ENCODE results near the gene FOXP1. TPM values are rescaled to one million over a fixed set of nuclear protein-coding genes. Genes with fewer than 3 reads are reported as not detected.

FOXP1 gene
- total RNA-seq, 1 donor from 2014 or later: 107 TPM

- DNase-seq (ENCODE audit: low read depth) (no peak), FAIRE-seq (no peak)
- no peaks in the 10 kb centered on the region for H3K9me3 ChIP-seq (ENCODE audit: insufficient read depth, low read depth, low read length)
- Mint-ChIP-seq H3K4me1 (ENCODE audit: low read depth, unreplicated experiment) (peaks cover 53% of the 10 kb centered on the region), H3K4me3 (ENCODE audit: unreplicated experiment) (peak overlapping the region; percentile 81), H3K27me3 (ENCODE audit: low read depth, unreplicated experiment) (no peaks in the 10 kb centered on the region), H3K36me3 (ENCODE audit: low read depth, unreplicated experiment) (no peaks in the 10 kb centered on the region), H3K9me3 (ENCODE audit: unreplicated experiment) (no peaks in the 10 kb centered on the region), H3K27ac (ENCODE audit: unreplicated experiment) (peak overlapping the region; percentile 93)
- peak overlapping the region; percentile 88 for H3K4me2 ChIP-seq (ENCODE audit: low read length)
- peak overlapping the region; percentile 92 for H3K27ac ChIP-seq (ENCODE audit: low read depth, low read length)
- H3K9ac ChIP-seq (ENCODE audit: low read length): peak overlapping the region; percentile 92
- H4K20me1 ChIP-seq (ENCODE audit: insufficient read depth, low read length): peaks cover 2% of the 10 kb centered on the region
- no peaks in the 10 kb centered on the region for H3K36me3 ChIP-seq (ENCODE audit: insufficient read depth, low read length)
- peak overlapping the region; percentile 69 for H3K4me3 ChIP-seq (ENCODE audit: insufficient read depth, low read depth, low read length)
- H2AFZ ChIP-seq (ENCODE audit: low read depth, low read length): no peak overlapping the region
- peaks cover 61% of the 10 kb centered on the region for H3K79me2 ChIP-seq (ENCODE audit: insufficient read depth, low read length)
- TF ChIP-seq EZH2 (IDR thresholded peaks at IDR 0.05; ENCODE audit: insufficient read depth, low read length): no peak
- TF ChIP-seq, protein P1, sequence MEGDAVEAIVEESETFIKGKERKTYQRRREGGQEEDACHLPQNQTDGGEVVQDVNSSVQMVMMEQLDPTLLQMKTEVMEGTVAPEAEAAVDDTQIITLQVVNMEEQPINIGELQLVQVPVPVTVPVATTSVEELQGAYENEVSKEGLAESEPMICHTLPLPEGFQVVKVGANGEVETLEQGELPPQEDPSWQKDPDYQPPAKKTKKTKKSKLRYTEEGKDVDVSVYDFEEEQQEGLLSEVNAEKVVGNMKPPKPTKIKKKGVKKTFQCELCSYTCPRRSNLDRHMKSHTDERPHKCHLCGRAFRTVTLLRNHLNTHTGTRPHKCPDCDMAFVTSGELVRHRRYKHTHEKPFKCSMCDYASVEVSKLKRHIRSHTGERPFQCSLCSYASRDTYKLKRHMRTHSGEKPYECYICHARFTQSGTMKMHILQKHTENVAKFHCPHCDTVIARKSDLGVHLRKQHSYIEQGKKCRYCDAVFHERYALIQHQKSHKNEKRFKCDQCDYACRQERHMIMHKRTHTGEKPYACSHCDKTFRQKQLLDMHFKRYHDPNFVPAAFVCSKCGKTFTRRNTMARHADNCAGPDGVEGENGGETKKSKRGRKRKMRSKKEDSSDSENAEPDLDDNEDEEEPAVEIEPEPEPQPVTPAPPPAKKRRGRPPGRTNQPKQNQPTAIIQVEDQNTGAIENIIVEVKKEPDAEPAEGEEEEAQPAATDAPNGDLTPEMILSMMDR (IDR thresholded peaks at IDR 0.05; ENCODE audit: insufficient read depth, low read depth, low read length): no peak
- H3K27me3 ChIP-seq (ENCODE audit: insufficient read depth, low read length): no peaks in the 10 kb centered on the region
- H3K4me1 ChIP-seq (ENCODE audit: insufficient read depth, low read length): peaks cover 53% of the 10 kb centered on the region
Measured at GRCh38 chr3:71128961-71129360, 454.6 kb downstream of the FOXP1 start.

DNA sequence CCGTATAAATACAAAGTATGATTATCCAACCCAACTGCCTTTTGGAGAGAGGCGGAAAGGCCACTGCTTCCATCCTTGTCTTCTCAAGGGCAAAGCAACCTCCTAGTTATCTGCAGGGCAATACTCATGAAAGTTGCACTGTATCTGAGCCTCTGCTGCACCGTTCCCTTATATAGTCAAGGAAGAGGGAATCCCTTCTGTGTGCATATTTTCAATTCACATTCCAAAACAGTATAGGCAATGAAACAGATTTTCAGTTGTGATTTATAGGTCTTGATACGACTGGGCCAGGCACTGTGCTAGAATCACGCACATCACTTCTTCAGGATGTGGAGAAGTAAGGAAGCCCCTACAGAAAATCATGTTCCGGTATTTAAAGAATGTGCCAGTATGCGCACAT lies 455.7 kb downstream of the FOXP1 start:
- Histone ChIP-seq H3K79me2 (ENCODE audit: insufficient read depth, low read length) (peaks cover 68% of the 10 kb centered on the region), H3K4me1 (ENCODE audit: insufficient read depth, low read length) (peaks cover 47% of the 10 kb centered on the region), H2AFZ (ENCODE audit: low read depth, low read length) (no peak overlapping the region), H3K27ac (ENCODE audit: low read depth, low read length) (peak overlapping the region; percentile 92), H3K9ac (ENCODE audit: low read length) (peak overlapping the region; percentile 92), H3K36me3 (ENCODE audit: insufficient read depth, low read length) (no peaks in the 10 kb centered on the region), H3K27me3 (ENCODE audit: insufficient read depth, low read length) (no peaks in the 10 kb centered on the region), H3K4me2 (ENCODE audit: low read length) (peak overlapping the region; percentile 88), H3K4me3 (ENCODE audit: insufficient read depth, low read depth, low read length) (peak overlapping the region; percentile 41), H4K20me1 (ENCODE audit: insufficient read depth, low read length) (peaks cover 5% of the 10 kb centered on the region), H3K9me3 (ENCODE audit: insufficient read depth, low read depth, low read length) (no peaks in the 10 kb centered on the region)
- peaks cover 2% of the 10 kb centered on the region for H3K36me3 Mint-ChIP-seq (ENCODE audit: low read depth, unreplicated experiment)
- H3K9me3 Mint-ChIP-seq (ENCODE audit: unreplicated experiment): no peaks in the 10 kb centered on the region
- H3K27me3 Mint-ChIP-seq (ENCODE audit: low read depth, unreplicated experiment): no peaks in the 10 kb centered on the region
- H3K27ac Mint-ChIP-seq (ENCODE audit: unreplicated experiment): peak overlapping the region; percentile 93
- H3K4me3 Mint-ChIP-seq (ENCODE audit: unreplicated experiment): peak overlapping the region; percentile 81
- DNase-seq (ENCODE audit: low read depth) (no peak), FAIRE-seq (no peak)
- TF ChIP-seq, protein P1 (IDR thresholded peaks at IDR 0.05; ENCODE audit: insufficient read depth, low read depth, low read length): no peak
- no peak for TF ChIP-seq EZH2 (IDR thresholded peaks at IDR 0.05; ENCODE audit: insufficient read depth, low read length)
- H3K4me1 Mint-ChIP-seq (ENCODE audit: low read depth, unreplicated experiment): peaks cover 48% of the 10 kb centered on the region

GRCh38 chr3:71127052-71127831 lies 456.3 kb downstream of the FOXP1 start:
- no peak for TF ChIP-seq EZH2 (IDR thresholded peaks at IDR 0.05; ENCODE audit: insufficient read depth, low read length)
- TF ChIP-seq, protein P1 (IDR thresholded peaks at IDR 0.05; ENCODE audit: insufficient read depth, low read depth, low read length): no peak
- Histone ChIP-seq H2AFZ (ENCODE audit: low read depth, low read length) (no peak overlapping the region), H3K9ac (ENCODE audit: low read length) (peak overlapping the region; percentile 92), H3K4me2 (ENCODE audit: low read length) (peak overlapping the region; percentile 88), H3K36me3 (ENCODE audit: insufficient read depth, low read length) (no peaks in the 10 kb centered on the region), H3K4me3 (ENCODE audit: insufficient read depth, low read depth, low read length) (peak overlapping the region; percentile 41), H3K27me3 (ENCODE audit: insufficient read depth, low read length) (no peaks in the 10 kb centered on the region), H3K4me1 (ENCODE audit: insufficient read depth, low read length) (peaks cover 47% of the 10 kb centered on the region), H3K79me2 (ENCODE audit: insufficient read depth, low read length) (peaks cover 74% of the 10 kb centered on the region), H4K20me1 (ENCODE audit: insufficient read depth, low read length) (peaks cover 11% of the 10 kb centered on the region), H3K27ac (ENCODE audit: low read depth, low read length) (peak overlapping the region; percentile 92), H3K9me3 (ENCODE audit: insufficient read depth, low read depth, low read length) (no peaks in the 10 kb centered on the region)
- peak overlapping the region; percentile 93 for H3K27ac Mint-ChIP-seq (ENCODE audit: unreplicated experiment)
- no peaks in the 10 kb centered on the region for H3K27me3 Mint-ChIP-seq (ENCODE audit: low read depth, unreplicated experiment)
- FAIRE-seq (no peak), DNase-seq (ENCODE audit: low read depth) (peak; percentile 83)
- H3K9me3 Mint-ChIP-seq (ENCODE audit: unreplicated experiment): no peaks in the 10 kb centered on the region
- H3K4me3 Mint-ChIP-seq (ENCODE audit: unreplicated experiment): peak overlapping the region; percentile 46
- H3K4me1 Mint-ChIP-seq (ENCODE audit: low read depth, unreplicated experiment): peaks cover 46% of the 10 kb centered on the region
- peaks cover 3% of the 10 kb centered on the region for H3K36me3 Mint-ChIP-seq (ENCODE audit: low read depth, unreplicated experiment)

All from astrocyte (in vitro differentiated cells and primary cell).